Pancreas (tissue), 10 donors: ENCODE measurements around the gene HDAC4. TPM values are rescaled to one million over a fixed set of nuclear protein-coding genes. Genes with fewer than 3 reads are reported as not detected.
"Not testable (repeated sequence)": the region's sequence is repeated elsewhere in the genome, so short reads cannot be mapped to it uniquely, and the experiment has no call there.

Experiments used
- ATAC-seq, 4 donors: fragments of 200-7000 bp; cut with Tn5 transposase; one replicate each; pipeline versions ENCODE4 v1.8.0 to v1.9.1; 2020; ENCODE audit warnings: mild to moderate bottlenecking in 4 of 4, moderate library complexity in 4 of 4
- DNase-seq, 6 donors: peaks; one replicate each; pipeline ENCODE4 v3.0.0-alpha.2; 2020
- FAIRE-seq: peaks from 2 replicates; lab custom pipeline; 2012; peaks lifted over from hg19 to GRCh38; lab: Jason Lieb, UNC
- H3K27ac ChIP-seq, 4 donors: fragments of 200-600 bp; sonication (generic); 1 replicate in 3 of 4; 2 replicates in 1 of 4; pipeline versions ENCODE4 v1.5.0 to v1.8.0; 2020
- H3K27me3 ChIP-seq, 4 donors: fragments of 200-600 bp; one replicate each; pipeline ENCODE4 v1.8.0; 2021
- H3K36me3 ChIP-seq, 3 donors: fragments of 200-600 bp; sonication (generic) in 1 of 3; one replicate each; pipeline versions ENCODE4 v1.5.0 to v1.8.0; 2020 to 2021
- H3K4me1 ChIP-seq, 3 donors: fragments of 200-600 bp; one replicate each; pipeline ENCODE4 v1.8.0; 2021
- H3K4me3 ChIP-seq, 4 donors: fragments of 200-600 bp; sonication (generic) in 2 of 4; one replicate each; pipeline versions ENCODE4 v1.5.0 to v1.8.0; 2020 to 2021
- H3K9me3 ChIP-seq, 4 donors: fragments of 200-600 bp; one replicate each; pipeline ENCODE4 v1.8.0; 2021
- WGBS, 2 donors: extraction: QIAGEN DNeasy Blood & Tissue Kit; methylation state at CpG; one replicate each; pipeline ENCODE4 v1.1.7; 2013; 5-methylcytosine and 5-hydroxymethylcytosine counted together
- intact Hi-C, 3 donors: fragments of 100-400 bp; cut with DNase I; formaldehyde crosslinking; loops; one replicate each; pipeline versions ENCODE4 v1.11.1 to v1.14.2; 2022
- polyA plus RNA-seq, 2 donors: library from polyadenylated mRNA; stranded (reverse); fragments of 200-250 nt; gene quantifications; one replicate each; pipeline ENCODE4 v1.2.3, GENCODE V29; 2013
- total RNA-seq, 6 donors: library from RNA; stranded (reverse); fragmentation: NEBNext Ultra II Directional in 4 of 6; extraction: Animal tissue kit (Norgen Biotek cat#: 25700) in 4 of 6; gene quantifications; one replicate each; pipeline versions ENCODE4 v1.2.1 to v1.2.4, GENCODE V29; 2021 to 2023
- TF ChIP-seq, protein P1 (sequence below), 4 donors: fragments of 200-600 bp; sonication (generic) in 3 of 4; IDR thresholded peaks; one replicate each; pipeline versions ENCODE4 v1.5.0 to v1.8.0; 2021; ENCODE audit warnings: antibody characterized with exemption in 4 of 4
- donor health status: healthy with polysubstance abuse.
- donor health status: DM: no; HTN: no; CAD: no; lungs with moderate emphysema.
- donor health status: DM: no; HTN: no; CAD: no.
- donor health status: control.
- donor health status: control.
- donor health status: Bipolar disorder and iron deficiency.
- donor health status: DM: yes; HTN: yes; CAD: no.
- donor health status: DM: no; HTN: no; CAD: no.
- donor health status: DM: no; HTN: no; CAD: no.
- donor health status: DM: yes; HTN: yes; CAD: no.

The HDAC4 gene
- total and polyA plus RNA-seq, 8 donors: 8.2 to 31.8 (median 16.6) TPM

DNA sequence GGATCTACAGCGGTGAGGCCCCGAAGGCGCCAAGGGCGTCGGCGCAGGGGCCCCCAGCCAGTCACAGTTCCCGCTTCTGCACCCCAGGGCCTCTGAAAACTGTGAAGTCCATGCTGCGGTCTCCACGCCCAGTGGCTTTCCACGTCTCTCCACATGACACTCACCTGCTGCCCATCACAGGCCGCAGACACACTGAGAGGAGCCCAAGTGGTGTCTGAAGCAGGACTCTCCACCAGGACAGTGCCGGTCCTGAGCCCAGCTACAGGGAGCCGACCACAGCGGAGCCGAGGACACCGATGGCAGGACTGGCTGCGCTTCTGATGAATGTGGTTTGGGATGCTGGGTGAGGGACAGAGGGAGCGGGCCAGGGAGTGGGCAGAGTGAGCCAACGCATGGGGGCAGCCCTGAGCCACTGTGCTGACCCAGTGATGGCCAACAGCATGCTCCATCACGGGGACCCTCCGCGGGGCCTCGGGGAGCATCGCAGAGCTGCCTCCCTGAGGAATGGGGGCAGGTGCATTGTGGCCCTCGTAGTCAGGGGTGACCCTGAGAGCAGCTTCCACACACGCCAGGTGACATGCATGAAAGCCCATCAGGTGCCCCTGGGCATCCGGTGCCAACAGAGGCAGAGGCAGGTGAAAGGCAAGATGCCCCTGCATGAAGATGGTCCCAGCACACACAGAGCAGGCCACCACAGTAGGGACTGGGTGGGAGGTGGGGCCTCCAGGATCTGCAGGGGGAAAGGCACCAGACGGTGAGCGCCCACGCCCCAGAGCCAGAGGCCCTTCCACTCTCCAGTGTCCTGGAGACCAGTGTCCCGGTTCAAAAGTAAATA lies 116.6 kb downstream of the HDAC4 start:
- 90 to 94% methylated on average over 31 of the region's 31 CpGs for WGBS, 2 donors

DNA sequence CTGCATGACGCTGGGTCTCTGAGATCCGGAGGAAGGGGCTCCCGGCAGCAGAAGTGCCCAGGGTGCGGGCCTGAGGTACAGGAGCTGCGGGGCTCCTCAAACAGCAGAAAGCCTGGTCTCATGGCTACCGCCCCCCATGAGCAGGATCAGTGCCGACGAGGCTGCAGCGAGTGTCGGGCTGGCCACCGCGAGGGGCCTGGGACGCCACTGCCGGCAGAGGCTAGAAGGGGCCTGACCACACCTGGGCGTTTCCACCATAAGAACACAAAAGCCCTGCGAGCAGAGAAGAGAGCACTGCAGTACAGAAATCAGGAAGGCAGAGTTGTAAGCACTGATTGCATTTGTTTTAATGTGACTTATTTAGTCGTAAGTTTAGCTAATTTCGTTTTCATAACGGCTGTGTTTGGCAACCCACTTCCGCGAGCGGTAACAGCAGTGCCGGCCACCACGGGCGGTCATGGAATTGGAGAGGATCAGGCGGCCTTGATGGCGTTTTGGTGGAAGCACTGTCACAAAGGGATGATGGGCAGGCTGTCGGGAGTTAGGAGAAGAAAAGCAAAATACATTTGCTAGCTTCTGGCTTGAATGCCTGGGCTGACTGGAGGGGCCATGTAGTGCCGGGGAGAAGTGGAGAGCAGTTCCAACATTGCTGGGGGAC lies 117.4 kb downstream of the HDAC4 start:
- H3K27ac ChIP-seq: no peak overlapping the region
- H3K9me3 ChIP-seq: no peaks in the 10 kb centered on the region
- FAIRE-seq: no peak
- no peak overlapping the region for H3K4me3 ChIP-seq
- peak in 2 of 6 donors; percentile 47 to 51 for DNase-seq
- intact Hi-C loops: no loop called here
- no peaks in the 10 kb centered on the region for H3K36me3 ChIP-seq
- TF ChIP-seq, protein P1, sequence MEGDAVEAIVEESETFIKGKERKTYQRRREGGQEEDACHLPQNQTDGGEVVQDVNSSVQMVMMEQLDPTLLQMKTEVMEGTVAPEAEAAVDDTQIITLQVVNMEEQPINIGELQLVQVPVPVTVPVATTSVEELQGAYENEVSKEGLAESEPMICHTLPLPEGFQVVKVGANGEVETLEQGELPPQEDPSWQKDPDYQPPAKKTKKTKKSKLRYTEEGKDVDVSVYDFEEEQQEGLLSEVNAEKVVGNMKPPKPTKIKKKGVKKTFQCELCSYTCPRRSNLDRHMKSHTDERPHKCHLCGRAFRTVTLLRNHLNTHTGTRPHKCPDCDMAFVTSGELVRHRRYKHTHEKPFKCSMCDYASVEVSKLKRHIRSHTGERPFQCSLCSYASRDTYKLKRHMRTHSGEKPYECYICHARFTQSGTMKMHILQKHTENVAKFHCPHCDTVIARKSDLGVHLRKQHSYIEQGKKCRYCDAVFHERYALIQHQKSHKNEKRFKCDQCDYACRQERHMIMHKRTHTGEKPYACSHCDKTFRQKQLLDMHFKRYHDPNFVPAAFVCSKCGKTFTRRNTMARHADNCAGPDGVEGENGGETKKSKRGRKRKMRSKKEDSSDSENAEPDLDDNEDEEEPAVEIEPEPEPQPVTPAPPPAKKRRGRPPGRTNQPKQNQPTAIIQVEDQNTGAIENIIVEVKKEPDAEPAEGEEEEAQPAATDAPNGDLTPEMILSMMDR (IDR thresholded peaks at IDR 0.05): no peak
- H3K4me1 ChIP-seq: peaks cover 0 to 19% (median 0%) of the 10 kb centered on the region in 3 donors
- no peak for ATAC-seq
- 94% methylated on average over 29 of the region's 29 CpGs for WGBS, 2 donors
- no peaks in the 10 kb centered on the region for H3K27me3 ChIP-seq

More for the DNA sequence above, 116.6 kb downstream of the HDAC4 start:
- peak in 2 of 6 donors; percentile 51 to 68 for DNase-seq
- TF ChIP-seq, protein P1 (IDR thresholded peaks at IDR 0.05): no peak
- Histone ChIP-seq H3K27me3 (no peaks in the 10 kb centered on the region), H3K27ac (no peak overlapping the region), H3K4me3 (no peak overlapping the region), H3K36me3 (no peaks in the 10 kb centered on the region), H3K9me3 (no peaks in the 10 kb centered on the region), H3K4me1 (peaks cover 0 to 21% (median 0%) of the 10 kb centered on the region in 3 donors)
- ATAC-seq: peak in 3 of 4 donors; percentile 28 to 51 (median 29)
- intact Hi-C loops: no loop called here
- no peak for FAIRE-seq

DNA sequence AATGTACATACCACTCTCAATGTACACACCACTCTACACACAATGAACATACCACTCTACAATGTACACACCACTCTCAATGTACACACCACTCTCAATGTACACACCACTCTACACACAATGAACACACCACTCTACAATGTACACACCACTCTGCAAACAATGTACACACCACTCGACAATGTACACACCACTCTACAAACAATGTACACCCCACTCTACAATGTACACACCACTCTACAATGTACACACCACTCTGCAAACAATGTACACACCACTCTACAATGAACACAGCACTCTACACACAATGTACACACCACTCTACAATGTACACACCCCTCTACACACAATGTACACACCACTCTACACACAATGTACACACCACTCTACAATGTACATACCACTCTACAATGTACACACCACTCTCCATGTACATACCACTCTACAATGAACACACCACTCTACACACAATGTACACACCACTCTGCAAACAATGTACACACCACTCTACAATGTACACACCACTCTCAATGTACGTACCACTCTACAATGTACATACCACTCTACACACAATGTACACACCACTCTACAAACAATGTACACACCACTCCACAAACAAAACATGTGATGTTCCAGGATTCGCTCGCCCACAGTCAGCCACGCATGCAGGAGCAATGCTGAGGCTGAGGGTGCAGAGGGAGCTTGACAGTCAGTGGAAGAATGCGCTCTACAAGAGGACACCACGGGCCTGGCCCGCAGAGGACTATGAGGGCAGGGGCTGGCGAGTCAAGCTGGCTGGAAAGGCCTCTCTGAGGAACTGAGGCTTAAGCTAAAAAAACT lies 118.2 kb downstream of the HDAC4 start:
- TF ChIP-seq, protein P1 (IDR thresholded peaks at IDR 0.05): no peak
- no peak overlapping the region for H3K27ac ChIP-seq
- no peaks in the 10 kb centered on the region for H3K27me3 ChIP-seq
- intact Hi-C loops: no loop called here
- no peak overlapping the region for H3K4me3 ChIP-seq
- H3K9me3 ChIP-seq: no peaks in the 10 kb centered on the region
- no peaks in the 10 kb centered on the region for H3K36me3 ChIP-seq
- no peak for ATAC-seq
- peak in 1 of 6 donors; percentile 37 for DNase-seq
- FAIRE-seq: no peak
- 91 to 93% methylated on average over 9 of the region's 9 CpGs for WGBS, 2 donors
- H3K4me1 ChIP-seq: peaks cover 0 to 14% (median 0%) of the 10 kb centered on the region in 3 donors

DNA sequence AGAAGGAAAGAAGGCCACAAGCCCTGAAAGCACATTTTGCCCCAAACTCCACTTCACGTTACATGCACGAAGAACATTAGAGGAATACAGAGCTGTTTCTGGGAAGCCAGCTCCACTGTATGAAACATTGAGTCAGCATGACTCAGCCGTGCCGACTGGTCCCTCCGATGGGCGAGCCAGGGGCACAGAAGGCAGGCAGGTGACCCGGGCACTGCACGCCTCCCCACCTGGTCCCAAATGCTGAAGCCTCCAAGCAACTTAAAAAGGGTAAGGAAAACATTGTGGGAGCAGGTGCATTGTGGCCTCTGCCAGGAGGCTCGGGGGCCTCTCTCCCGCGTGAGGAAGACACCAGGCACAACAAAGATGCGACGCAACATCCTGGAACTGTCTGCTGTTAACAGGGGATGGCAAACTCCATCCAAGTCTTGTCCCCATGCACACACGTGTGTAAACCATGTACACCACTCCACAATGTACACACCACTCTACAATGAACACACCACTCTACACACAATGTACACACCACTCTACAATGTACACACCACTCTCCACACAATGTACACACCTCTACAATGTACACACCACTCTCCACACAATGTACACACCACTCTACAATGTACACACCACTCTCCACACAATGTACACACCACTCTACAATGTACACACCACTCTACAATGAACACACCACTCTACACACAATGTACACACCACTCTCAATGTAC lies 120.4 kb downstream of the HDAC4 start:
- peaks cover 0 to 10% (median 0%) of the 10 kb centered on the region in 3 donors for H3K4me1 ChIP-seq
- intact Hi-C loops, H3K9me3 ChIP-seq, H3K27me3 ChIP-seq, H3K27ac ChIP-seq, FAIRE-seq, H3K36me3 ChIP-seq, H3K4me3 ChIP-seq: not testable (repeated sequence)
- DNase-seq (peak in 2 of 6 donors; percentile 42 to 55), ATAC-seq (peak in 3 of 4 donors; percentile 35 to 58 (median 38))
- 82 to 87% methylated on average over 14 of the region's 14 CpGs for WGBS, 2 donors
